ENCODE data around the gene SOX10.
"Not testable (repeated sequence)": the region's sequence is repeated elsewhere in the genome, so short reads cannot be mapped to it uniquely, and the experiment has no call there.

The SOX10 gene

DNA sequence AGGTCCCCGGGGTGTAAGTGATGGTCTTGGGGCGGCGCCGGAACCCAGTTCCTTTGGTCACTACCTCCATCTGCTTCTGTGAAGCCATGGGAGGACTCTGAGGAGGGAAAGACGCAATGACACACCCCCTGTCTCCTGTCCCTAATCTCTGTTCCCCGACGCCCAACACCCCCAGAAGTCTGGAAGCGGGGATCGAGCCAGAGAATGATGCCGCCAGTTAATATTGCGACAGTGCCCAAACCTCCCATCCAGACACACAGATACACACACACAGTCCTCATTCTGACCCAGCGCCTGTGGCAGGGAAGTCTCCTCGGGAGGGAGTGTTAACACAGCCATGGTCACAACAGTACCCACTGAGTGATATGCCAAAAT is 31.3 kb downstream of the SOX10 start:
- no peak overlapping the region for H3K27ac ChIP-seq (ENCODE audit: poor library complexity, severe bottlenecking)
- no peaks in the 10 kb centered on the region for H3K27me3 ChIP-seq (ENCODE audit: insufficient read depth, poor library complexity, severe bottlenecking)
- DNase-seq (ENCODE audit: low spot score), result no peak
- no peaks in the 10 kb centered on the region for H3K9me3 ChIP-seq (ENCODE audit: severe bottlenecking)
- peak overlapping the region; percentile 71 for H3K4me3 ChIP-seq (ENCODE audit: severe bottlenecking)
- H3K36me3 ChIP-seq (ENCODE audit: low read depth), result peaks cover 17% of the 10 kb centered on the region
- peak; percentile 44 for ATAC-seq (ENCODE audit: low read depth)
- H3K4me1 ChIP-seq (ENCODE audit: insufficient read depth, poor library complexity, severe bottlenecking), result peaks cover 4% of the 10 kb centered on the region
- TF ChIP-seq CTCF (IDR thresholded peaks at IDR 0.05; ENCODE audit: poor library complexity, severe bottlenecking), result no peak

GRCh38 chr22:37952629-37953028 is 31.7 kb downstream of the SOX10 start:
- H3K27me3 ChIP-seq (ENCODE audit: insufficient read depth, poor library complexity, severe bottlenecking); H3K9me3 ChIP-seq (ENCODE audit: severe bottlenecking); ATAC-seq (ENCODE audit: low read depth); H3K4me1 ChIP-seq (ENCODE audit: insufficient read depth, poor library complexity, severe bottlenecking); H3K27ac ChIP-seq (ENCODE audit: poor library complexity, severe bottlenecking); DNase-seq (ENCODE audit: low spot score): not testable (repeated sequence)
- peak overlapping the region; percentile 71 for H3K4me3 ChIP-seq (ENCODE audit: severe bottlenecking)
- peaks cover 14% of the 10 kb centered on the region for H3K36me3 ChIP-seq (ENCODE audit: low read depth)

GRCh38 chr22:37951305-37951704 is 33.0 kb downstream of the SOX10 start:
- TF ChIP-seq CTCF (IDR thresholded peaks at IDR 0.05; ENCODE audit: poor library complexity, severe bottlenecking), result no peak
- no peak for ATAC-seq (ENCODE audit: low read depth)
- Histone ChIP-seq H3K36me3 (ENCODE audit: low read depth) (peaks cover under 1% of the 10 kb centered on the region), H3K4me3 (ENCODE audit: severe bottlenecking) (no peak overlapping the region), H3K27me3 (ENCODE audit: insufficient read depth, poor library complexity, severe bottlenecking) (no peaks in the 10 kb centered on the region), H3K4me1 (ENCODE audit: insufficient read depth, poor library complexity, severe bottlenecking) (peaks cover 4% of the 10 kb centered on the region), H3K27ac (ENCODE audit: poor library complexity, severe bottlenecking) (no peak overlapping the region), H3K9me3 (ENCODE audit: severe bottlenecking) (no peaks in the 10 kb centered on the region)
- no peak for DNase-seq (ENCODE audit: low spot score)

- H3K27ac ChIP-seq (ENCODE audit: poor library complexity, severe bottlenecking); H3K9me3 ChIP-seq (ENCODE audit: severe bottlenecking); ATAC-seq (ENCODE audit: low read depth); H3K4me1 ChIP-seq (ENCODE audit: insufficient read depth, poor library complexity, severe bottlenecking); DNase-seq (ENCODE audit: low spot score); H3K27me3 ChIP-seq (ENCODE audit: insufficient read depth, poor library complexity, severe bottlenecking); H3K4me3 ChIP-seq (ENCODE audit: severe bottlenecking): not testable (repeated sequence)
- peaks cover 10% of the 10 kb centered on the region for H3K36me3 ChIP-seq (ENCODE audit: low read depth)
Observed at GRCh38 chr22:37947142-37947795, 37.1 kb downstream of the SOX10 start.

DNA sequence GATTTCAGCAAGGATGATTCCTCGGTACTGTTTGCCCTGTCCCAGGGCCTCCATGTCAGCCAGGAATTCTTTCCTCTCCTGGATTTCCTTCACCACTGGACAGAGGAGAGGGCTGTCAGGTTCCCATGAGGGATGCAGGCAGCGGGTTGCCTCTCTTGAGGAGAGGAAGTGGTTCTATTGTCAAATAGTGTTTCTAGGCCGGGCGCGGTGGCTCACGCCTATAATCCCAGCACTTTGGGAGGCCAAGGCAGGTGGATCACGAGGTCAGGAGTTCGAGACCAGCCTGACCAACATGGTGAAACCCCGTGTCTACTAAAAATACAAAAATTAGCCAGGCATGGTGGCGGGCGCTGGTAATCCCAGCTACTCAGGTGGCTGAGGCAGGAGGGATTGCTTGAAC is 39.9 kb downstream of the SOX10 start:
- DNase-seq (ENCODE audit: low spot score); ATAC-seq (ENCODE audit: low read depth); H3K27me3 ChIP-seq (ENCODE audit: insufficient read depth, poor library complexity, severe bottlenecking); H3K4me1 ChIP-seq (ENCODE audit: insufficient read depth, poor library complexity, severe bottlenecking); H3K27ac ChIP-seq (ENCODE audit: poor library complexity, severe bottlenecking); H3K9me3 ChIP-seq (ENCODE audit: severe bottlenecking); H3K4me3 ChIP-seq (ENCODE audit: severe bottlenecking): not testable (repeated sequence)
- H3K36me3 ChIP-seq (ENCODE audit: low read depth), result peaks cover 38% of the 10 kb centered on the region

DNA sequence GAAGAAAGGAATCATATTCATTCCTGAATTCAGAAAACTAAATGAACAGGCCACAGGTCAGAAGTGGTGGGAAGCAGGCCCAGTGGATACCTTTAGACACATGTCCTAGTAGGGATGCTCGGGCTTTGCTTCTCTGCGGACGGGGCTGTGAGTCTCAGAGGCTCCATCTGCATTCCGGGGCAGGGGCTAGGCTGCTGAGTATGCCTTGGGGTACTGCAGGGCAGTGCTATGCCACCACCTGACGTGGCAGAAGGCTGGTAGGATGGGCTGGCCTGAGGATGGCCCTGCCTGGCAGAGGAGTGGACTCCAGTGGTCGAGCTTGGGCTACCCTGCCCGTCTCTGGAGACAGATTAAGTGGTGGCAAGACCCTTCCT is 40.5 kb downstream of the SOX10 start:
- ATAC-seq (ENCODE audit: low read depth) (peak; percentile 13; the same call in 2 of the 3 replicates), DNase-seq (ENCODE audit: low spot score) (no peak)
- no peaks in the 10 kb centered on the region for H3K4me1 ChIP-seq (ENCODE audit: insufficient read depth, poor library complexity, severe bottlenecking)
- H3K27me3 ChIP-seq (ENCODE audit: insufficient read depth, poor library complexity, severe bottlenecking), result no peaks in the 10 kb centered on the region
- peaks cover 44% of the 10 kb centered on the region for H3K36me3 ChIP-seq (ENCODE audit: low read depth)
- TF ChIP-seq CTCF (IDR thresholded peaks at IDR 0.05; ENCODE audit: poor library complexity, severe bottlenecking), result no peak
- no peak overlapping the region for H3K27ac ChIP-seq (ENCODE audit: poor library complexity, severe bottlenecking)
- H3K9me3 ChIP-seq (ENCODE audit: severe bottlenecking), result no peaks in the 10 kb centered on the region
- H3K4me3 ChIP-seq (ENCODE audit: severe bottlenecking), result no peak overlapping the region

Measured in RWPE2 (cell line).